ENCODE measurements around the gene LIMA1.
"Not testable (repeated sequence)": the region's sequence is repeated elsewhere in the genome, so short reads cannot be mapped to it uniquely, and the experiment has no call there.

The LIMA1 gene

GRCh38 chr12:50283229-50283923 is at the start of gene LIMA1:
LIMA1 (minus strand) TSS chr12:50283520; CDS start chr12:50248751, 34,769 bp downstream.
- peak; percentile 80 to 98 (median 89) for DNase-seq
- intact Hi-C loops (cut with DNase I) = no loop called here

DNA sequence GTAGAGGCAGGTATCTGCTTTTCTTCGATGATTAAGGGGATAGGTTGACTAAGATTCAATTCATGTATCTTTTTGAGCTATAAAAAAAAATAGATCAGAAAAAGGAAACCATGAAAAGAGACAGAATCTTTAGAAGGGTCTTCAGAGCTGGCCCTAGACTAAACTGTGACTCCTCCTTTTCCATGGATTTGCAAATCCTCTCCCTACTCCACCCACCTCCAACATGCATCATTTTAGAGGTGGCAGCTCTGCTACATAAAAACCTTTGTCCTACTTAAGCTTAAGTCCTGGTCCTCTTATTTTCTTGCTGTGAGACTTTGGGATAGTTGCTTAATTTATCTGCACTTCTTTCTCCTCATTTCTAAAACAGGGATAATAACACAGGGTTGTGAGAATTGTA is 48.4 kb upstream of the LIMA1 start:
- intact Hi-C loops (cut with DNase I) = no loop called here

DNA sequence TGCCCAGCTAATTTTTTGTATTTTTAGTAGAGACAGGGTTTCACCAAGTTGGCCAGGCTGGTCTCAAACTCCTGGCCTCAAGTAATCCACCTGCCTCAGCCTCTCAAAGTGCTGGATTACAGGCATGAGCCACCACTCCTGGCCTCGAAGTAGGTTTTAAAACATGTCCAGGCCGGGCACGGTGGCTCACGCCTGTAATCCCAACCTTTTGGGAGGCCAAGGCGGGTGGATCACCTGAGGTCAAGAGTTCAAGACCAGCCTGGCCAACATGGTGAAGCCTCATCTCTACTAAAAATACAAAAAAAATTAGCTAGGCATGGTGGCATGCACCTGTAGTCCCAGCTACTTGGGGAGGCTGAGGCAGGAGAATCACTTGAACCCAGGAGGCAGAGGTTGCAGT is 45.3 kb upstream of the LIMA1 start:
- intact Hi-C loops (cut with DNase I); DNase-seq: not testable (repeated sequence)

More for the DNA sequence above, 48.4 kb upstream of the LIMA1 start:
- no peak for DNase-seq

DNA sequence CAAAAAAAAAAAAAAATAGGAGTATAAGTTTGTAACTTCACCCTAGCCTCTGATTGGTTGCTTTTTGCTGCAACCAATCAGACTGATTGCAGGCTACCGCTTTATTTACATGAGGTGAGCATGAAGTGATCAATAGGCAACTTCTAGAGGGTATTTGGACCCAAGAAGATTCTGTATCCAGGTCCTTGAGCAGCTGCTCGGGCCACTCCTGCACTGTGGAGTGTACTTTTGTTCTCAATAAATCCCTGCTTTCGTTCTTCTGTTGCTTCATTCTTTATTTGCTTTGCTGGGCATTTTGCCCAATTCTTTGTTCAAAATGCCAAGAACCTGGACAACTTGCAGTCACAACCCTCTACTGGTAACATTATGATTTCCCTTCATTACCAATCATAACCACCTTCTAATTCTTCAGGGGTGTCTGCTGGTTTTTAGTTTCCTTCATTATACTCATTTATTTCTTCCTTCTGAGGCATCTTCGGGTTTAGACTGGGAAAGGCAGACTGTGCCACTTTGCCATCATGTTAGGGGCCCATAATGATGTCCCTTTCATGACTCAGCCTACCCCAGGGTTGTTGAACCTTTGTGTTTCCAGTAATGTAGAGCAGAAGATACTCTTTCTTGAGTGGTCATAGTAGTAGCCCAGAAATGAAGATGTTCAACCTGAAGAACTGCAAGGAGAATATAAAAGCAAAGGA is 43.4 kb upstream of the LIMA1 start:
- intact Hi-C loops (cut with DNase I) = no loop called here
- no peak for DNase-seq

DNA sequence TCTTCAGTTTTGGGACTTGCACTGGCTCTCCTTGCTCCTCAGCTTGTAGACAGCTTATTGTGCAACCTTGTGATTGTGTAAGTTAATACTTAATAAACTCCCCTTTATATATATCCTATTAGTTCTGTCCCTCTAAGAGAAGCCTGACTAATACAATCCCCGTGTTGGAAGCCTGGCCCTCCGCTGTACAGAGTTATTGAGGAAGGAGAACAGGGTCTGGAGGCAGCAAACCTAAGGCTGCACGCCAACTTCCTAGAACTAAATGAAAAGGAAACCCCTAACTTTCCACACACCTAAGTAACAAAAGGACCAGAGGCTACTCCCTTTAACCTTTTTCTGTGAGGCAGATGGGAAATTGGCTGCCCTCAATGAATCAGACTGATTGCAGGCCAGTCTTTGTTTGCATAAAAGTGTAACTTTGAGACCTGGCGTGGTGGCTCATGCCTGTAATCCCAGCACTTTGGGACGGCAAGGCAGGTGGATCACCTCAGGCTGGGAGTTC is 42.6 kb upstream of the LIMA1 start:
- intact Hi-C loops (cut with DNase I) = no loop called here

DNA sequence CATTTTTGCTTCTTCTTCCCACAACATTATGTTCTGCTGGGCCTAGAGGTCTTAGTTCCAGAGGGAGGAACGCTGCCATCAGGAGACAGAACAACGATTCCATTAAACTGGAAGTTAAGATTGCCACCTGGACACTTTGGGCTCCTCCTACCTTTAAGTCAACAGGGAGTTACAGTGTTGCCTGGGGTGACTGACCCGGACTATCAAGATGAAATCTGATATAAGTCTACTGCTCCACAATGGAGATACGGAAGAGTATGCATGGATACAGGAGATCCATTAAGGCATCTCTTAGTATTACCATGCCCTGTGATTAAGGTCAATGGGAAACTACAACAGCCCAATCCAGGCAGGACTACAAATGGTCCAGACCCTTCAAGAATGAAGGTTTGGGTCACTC is 41.5 kb upstream of the LIMA1 start:
- intact Hi-C loops (cut with DNase I); DNase-seq: not testable (repeated sequence)

More for the DNA sequence above, 42.6 kb upstream of the LIMA1 start:
- DNase-seq = no peak

DNA sequence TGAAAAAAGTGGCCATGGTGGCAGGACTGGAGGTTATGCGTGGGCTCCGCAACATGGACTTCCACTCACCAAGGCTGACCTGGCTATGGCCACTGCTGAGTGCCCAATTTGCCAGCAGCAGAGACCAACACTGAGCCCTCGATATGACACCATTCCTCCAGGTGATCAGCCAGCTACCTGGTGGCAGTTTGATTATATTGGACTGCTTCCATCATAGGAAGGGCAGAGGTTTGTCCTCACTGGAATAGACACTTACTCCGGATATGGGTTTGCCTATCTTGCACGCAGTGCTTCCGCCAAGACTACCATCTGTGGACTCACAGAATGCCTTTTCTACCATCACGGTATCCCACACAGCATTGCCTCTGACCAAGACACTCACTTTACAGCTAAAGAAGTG is 40.8 kb upstream of the LIMA1 start:
- peak in 1 of 10 donors; percentile 46 for DNase-seq
- intact Hi-C loops (cut with DNase I) = not testable (repeated sequence)

- intact Hi-C loops (cut with DNase I) = no loop called here
- DNase-seq = no peak
Measured at GRCh38 chr12:50322206-50322605, 38.9 kb upstream of the LIMA1 start.

- intact Hi-C loops (cut with DNase I) = no loop called here
- no peak for DNase-seq
Measured at GRCh38 chr12:50317203-50317602, 33.9 kb upstream of the LIMA1 start.

DNA sequence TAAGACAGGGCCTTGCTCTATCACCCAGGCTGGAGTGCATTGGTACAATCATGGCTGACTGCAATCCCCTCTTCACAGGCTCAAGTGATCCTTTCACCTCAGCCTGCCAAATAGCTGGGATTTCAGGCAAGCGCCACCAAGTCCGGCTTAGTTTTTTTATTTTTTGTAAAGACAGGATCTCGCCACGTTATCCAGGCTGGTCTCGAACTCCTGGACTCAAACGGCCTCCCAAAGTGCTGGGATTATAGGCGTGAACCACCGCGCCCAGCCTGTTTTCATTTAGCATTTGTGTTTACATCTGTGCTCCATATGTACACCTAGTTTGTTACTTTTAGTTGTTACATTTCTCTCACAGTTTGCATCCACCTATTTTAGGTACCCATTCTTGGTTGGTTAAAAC is 32.5 kb upstream of the LIMA1 start:
- intact Hi-C loops (cut with DNase I) = loop anchor here (2.0 kb wide), 1 partner anchor 133 kb away; no protein-coding TSS in a partner anchor

GRCh38 chr12:50314636-50315312 is 31.5 kb upstream of the LIMA1 start:
- intact Hi-C loops (cut with DNase I) = loop anchor here (2.0 kb wide), 1 partner anchor 132 kb away; no protein-coding TSS in a partner anchor
- DNase-seq = no peak

More for the DNA sequence above, 32.5 kb upstream of the LIMA1 start:
- no peak for DNase-seq

- intact Hi-C loops (cut with DNase I) = loop anchor here (2.0 kb wide), 1 partner anchor 131 kb away; no protein-coding TSS in a partner anchor
- DNase-seq = not testable (repeated sequence)
Measured at GRCh38 chr12:50313971-50314370, 30.7 kb upstream of the LIMA1 start.

- no peak for DNase-seq
- intact Hi-C loops (cut with DNase I) = no loop called here
Measured at GRCh38 chr12:50313256-50313931, 30.1 kb upstream of the LIMA1 start.

DNA sequence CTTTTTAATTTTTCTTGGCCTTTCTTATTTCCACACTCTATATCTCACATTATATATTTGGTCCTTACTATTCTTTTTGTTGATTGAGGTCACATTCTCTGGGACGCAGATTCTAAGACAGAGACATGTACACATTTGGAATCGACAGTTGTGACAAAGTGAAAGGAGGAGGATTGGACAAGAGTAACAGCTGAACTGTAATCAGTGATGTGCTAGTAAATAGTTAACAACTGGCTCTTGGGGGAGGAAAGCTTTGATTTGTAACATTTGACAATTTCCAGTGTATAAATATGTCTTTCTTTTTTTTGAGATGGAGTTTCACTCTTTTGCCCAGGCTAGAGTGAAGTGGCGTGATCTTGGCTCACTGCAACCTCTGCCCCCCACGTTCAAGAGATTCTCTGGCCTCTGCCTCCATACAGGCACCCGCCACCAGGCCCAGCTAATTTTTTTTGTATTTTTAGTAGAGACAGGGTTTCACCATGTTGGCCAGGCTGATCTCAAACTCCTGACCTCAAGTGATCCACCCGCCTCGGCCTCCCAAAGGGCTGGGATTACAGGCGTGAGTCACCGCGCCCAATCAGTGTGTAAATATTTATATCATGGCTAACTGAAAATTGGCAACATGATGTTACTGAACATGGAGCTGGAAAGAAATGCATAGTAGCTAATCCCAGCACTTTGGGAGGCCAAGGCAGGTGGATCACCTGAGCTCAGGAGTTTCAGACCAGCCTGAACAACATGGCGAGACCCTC is 28.7 kb upstream of the LIMA1 start:
- DNase-seq; intact Hi-C loops (cut with DNase I): not testable (repeated sequence)

GRCh38 chr12:50309950-50310349 is 26.6 kb upstream of the LIMA1 start:
- DNase-seq = no peak

GRCh38 chr12:50302686-50303085 is 19.4 kb upstream of the LIMA1 start:
- DNase-seq = no peak
- intact Hi-C loops (cut with DNase I) = no loop called here

More at GRCh38 chr12:50309950-50310349, 26.6 kb upstream of the LIMA1 start:
- intact Hi-C loops (cut with DNase I) = no loop called here

DNA sequence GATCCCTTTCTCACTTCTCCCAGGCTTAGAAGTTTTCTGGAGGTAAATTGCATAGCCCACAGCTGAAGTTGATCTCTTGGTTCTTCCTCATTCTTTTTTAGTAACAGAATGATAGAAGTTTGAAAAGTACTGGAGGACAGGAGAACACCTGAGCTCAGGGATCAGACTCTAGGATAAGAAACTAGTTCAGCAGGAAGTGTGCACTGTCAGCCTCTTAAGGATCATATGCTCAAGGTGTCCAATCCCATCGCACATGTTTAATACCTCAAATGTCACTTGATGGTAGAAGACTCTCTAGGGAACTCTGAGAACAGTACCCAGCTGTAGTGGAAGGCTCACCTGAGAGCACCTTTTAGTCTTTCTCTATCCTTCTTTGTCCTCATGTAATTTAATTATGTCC is 14.7 kb upstream of the LIMA1 start:
- no peak for DNase-seq
- intact Hi-C loops (cut with DNase I) = no loop called here

DNA sequence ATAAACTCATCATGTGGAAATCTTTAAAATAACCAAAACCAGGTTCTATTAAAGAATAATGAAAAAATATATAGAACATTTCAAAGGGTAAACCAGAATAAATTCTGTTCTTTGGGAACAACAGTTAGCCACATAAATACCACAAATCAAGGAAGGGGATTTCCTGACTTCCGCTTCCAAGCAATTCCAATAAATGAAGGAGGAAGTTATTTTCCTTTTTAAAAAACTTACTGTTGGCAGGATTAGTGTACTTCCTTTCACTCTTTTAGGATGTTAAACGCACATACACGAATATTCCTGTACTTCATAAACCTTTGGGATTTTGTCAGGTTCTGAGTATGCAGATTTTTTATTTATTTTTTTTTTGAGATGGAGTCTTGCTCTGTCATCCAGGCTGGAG is 13.7 kb upstream of the LIMA1 start:
- intact Hi-C loops (cut with DNase I) = no loop called here
- no peak for DNase-seq

DNA sequence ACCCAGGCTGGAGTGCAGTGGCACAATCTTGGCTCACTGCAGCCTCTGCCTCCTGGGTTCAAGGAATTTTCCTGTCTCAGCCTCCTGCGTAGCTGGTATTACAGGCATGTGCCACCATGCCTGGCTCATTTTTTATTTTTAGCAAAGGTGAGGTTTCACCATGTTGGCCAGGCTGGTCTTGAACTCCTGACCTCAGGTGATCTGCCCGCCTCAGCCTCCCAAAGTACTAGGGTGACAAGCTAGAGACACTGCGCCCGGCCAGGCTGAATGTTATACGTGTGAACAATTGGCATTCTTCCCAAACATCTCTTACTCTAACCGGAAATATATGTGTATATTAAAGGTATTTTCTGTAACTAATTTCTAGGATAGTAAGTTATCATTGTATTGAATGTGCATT is 13.2 kb upstream of the LIMA1 start:
- intact Hi-C loops (cut with DNase I) = no loop called here
- no peak for DNase-seq

DNA sequence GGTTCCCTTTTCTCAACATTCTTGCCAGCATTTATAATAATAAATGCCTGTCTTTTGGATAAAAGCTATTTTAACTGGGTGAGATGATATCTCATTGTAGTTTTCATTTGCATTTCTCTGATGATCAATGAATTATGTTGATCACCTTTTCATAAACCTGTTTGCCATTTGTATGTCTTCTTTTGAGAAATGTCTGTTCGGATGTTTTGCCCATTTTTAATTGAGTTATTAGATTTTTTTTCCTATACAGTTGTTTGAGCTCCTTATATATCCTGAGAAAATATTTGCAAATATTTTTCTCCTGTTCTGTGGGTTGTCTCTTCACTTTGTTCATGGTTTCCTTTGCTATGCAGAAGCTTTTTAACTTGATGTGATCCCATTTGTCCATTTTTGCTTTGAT is 8.1 kb upstream of the LIMA1 start:
- intact Hi-C loops (cut with DNase I) = no loop called here
- DNase-seq = no peak

Measured in posterior cingulate gyrus (tissue), 11 donors.